GM18505 (cell line): ENCODE data around the gene ESYT2.

ENCODE experiments used
- ATAC-seq: cut with Tn5 transposase; IDR thresholded peaks from one replicate; pipeline ENCODE4 v1.9.1; 2021; ENCODE audit not compliant: unreplicated experiment
- POLR2A ChIP-seq: IDR thresholded peaks from 4 replicates; pipeline ENCODE4 v1.6.1; 2011; ENCODE audit warnings: borderline replicate concordance; ENCODE audit not compliant: insufficient read depth, insufficient read length; ENCODE audit errors: extremely low read depth

ESYT2 gene

DNA sequence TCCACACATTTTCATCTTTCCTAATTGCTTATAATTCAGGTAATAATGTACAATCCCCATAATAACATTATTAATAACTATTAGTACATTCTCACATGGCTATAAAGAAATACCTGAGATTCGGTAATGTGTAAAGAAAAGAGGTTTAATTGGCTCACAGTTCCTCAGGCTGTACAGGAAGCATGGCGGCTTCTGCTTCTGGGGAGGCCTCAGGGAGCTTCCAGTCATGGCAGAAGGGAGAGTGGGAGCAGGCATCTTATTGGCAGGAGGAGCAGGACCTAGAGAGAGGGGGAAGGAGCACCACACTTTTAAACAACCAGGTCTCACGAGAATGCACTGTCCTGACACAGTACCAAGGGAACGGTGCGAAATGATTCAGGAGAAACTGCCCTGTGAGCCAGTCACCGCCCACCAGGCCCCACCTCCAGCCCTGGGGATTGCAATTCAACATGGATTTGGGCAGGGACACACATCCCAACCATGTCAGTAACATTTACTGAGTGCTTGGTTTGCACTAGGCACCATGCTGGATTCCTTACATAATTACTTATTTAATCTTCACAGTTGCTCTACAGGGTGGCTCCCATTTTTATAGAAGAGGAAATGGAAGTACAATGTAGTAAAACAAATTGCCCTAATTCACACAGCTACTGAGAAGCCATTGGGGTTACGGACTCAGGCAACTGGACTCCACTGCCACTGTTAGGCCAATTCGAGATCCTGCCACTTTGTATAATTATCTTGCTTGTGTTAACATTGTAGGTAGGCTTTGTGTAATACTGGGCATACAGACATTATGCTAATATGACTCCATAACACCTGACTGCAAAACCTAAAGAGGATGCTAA, 8.7 kb upstream of the ESYT2 start:
- no peak for ATAC-seq
- TF ChIP-seq POLR2A, result no peak

DNA sequence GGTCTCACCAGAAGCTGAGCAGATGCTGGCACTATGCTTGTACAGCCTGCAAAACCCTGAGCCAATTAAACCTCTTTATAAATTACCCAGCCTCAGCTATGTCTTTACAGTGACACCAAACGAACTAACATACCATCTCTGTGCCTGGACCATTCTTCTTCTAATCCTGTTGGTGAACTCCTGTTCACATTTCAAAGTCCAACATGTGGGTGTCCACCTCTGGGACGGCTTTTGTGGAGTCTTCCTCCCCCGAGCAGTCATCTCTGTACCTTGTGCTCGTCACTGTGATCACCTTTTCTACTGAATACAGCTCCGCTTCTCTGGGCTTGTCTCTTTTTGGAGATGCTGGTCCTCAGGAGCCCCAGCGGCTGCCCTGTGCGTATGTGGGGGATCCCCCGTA, 7.4 kb upstream of the ESYT2 start:
- ATAC-seq, result no peak

DNA sequence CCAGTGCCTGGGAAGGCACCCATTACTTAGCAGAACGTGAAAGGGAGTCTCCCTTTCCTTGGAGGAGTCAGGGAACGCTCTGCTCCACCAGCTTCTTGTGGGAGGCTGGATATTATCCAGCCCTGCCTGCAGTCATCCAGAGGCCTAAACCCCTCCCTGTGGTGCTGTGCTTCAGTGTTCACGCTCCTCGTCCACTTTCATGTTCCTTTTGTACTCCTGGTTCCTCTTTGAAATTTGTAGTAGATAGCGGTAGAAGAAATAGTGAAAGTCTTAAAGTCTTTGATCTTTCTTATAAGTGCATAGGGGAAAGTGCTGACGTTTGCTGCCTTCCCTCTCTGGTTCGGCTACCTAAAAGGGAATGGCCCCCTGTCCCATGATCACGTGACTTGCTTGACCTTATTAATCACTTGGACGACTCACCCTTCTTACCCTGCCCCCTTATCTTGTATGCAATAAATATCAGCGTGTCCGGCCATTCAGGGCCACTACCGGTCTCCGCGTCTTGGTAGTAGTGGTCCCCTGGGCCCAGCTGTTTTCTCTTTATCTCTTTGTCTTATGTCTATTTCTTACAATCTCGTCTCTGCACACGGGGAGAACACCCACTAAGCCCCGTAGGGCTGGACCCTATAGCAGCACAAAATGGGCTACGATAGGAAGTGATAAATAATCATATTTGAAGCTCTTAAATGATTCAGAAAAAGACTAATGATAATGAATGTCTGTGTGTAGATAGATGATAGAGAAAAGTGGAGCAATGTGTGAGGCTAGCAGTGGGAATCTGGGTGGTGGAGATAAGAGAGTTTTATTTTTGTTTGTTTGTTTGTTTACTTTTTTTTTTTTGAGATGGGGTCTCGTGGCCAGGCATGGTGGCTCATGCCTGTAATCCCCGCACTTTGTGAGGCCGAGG, 5.8 kb upstream of the ESYT2 start:
- TF ChIP-seq POLR2A, result no peak
- ATAC-seq, result no peak

More for the DNA sequence above, 7.4 kb upstream of the ESYT2 start:
- TF ChIP-seq POLR2A, result no peak

DNA sequence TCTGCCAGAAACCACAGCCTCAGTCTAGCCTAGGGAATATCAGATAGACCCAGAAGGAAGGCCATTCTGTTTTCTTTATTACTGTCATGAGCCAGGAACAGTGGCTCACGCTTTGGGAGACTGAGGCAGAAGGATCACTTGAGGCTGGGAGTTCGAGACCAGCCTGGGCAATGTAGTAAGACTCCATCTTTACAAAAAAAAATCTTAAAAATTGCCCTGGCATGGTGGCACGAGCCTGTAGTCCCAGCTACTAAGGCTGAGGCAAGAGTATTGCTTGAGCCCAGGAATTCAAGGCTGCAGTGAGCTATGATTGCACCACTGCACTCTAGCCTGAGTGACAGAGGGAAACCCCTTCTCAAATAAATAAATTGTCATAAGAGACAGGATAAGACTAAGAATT, 3.7 kb upstream of the ESYT2 start:
- no peak for TF ChIP-seq POLR2A
- ATAC-seq, result no peak

DNA sequence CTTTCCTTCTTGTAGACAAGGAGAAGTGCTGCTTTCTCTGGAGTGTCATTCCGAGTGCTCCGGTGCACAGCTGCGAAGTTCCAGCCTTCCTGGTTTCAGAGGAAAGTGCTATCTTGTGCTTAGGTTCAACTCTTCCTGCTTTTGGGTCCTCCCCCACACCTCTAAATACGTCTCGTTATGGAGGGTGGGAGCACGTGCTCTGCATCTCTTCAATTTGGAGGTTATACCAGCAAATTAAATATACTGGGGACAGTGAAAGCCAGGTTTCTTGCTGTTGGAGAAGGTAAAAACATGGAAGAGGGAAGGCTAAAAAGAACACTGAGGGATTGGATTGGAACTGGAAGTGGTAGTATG, 2.4 kb upstream of the ESYT2 start:
- no peak for ATAC-seq
- no peak for TF ChIP-seq POLR2A

DNA sequence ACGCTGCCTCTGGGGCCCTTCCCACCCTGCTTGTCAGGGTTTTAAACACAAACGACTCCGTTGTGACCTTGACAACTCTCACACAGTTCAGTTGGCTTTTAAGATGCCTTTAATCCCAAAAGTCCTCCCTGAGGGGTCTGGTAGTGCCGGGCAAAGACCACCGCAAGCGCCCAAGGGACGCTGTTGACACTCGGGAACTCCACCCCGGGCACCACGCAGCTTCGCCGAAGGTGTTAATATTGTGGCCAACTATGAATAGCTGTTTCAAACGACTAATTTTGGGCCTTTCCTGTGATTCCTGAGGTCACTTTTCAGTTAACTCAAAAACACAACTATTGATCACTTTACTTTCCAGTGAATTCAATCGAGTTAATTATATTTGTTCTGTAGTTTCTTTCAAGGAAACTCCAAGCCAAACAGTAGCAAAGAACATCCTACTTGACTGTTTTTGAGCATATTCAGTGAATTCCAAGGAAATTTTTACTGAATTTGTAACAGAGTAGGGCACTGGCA, 958 bp upstream of the ESYT2 start:
- TF ChIP-seq POLR2A, result no peak
- ATAC-seq, result no peak

DNA sequence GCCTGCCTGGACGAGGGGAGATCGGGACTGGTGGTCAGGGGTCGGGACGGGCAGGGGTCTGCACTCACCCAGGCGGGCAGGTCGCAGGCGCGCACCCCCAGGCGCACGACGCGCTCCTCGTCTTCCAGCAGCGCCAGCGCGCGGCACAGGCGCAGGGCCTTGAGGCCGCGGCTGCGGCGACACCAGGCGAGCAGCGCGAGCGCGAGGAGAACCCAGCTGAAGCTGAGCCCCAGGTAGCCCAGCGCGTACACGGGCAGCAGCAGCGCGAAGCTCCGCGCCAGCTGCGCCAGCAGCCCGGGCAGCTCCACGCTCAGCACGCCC, 328 bp downstream of the ESYT2 start:
- peak; percentile 51 for ATAC-seq
- no peak for TF ChIP-seq POLR2A

DNA sequence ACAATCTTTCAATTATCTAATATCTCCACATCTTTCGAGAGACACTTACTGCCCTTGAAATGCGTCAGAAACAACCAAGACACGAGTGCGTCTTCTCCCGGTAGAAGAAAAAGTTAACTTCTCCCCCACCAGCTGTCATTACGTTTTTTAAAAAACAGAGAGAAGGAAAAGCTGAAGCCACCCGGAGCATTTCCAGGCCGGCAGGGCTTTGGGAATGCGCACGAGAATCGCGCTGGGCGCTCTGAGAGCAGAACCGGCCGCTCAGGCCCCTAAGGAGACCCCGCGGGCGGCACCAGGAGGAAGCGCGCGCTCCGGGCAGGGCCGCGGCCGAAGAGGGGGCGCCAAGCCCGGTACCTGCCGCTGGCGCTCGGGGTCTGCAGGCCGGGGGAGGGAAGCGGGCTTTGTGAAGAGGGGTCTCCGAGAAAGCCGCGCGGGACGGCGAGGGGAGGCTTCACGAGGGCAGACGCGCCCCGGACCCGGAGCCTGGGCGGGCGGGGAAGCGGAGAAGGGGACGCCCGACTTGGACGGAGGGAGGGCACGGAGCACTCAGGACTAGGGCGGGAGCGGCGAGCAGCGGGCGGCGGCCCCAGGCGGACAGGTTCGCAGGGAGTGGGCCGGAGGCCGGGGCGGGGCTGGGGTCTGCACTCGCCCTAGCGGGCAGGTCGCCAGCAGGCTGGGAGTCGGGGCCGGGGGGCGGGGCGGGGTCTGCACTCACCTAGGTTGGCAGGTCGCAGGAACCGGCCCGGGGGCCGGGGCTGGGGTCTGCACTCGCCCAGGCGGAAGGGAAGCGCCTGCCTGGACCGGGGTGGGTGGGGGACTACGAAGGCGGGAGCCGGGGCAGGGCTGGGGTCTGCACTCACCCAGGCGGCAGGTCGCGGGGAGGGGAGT, 932 bp downstream of the ESYT2 start:
- peak; percentile 4 for ATAC-seq
- TF ChIP-seq POLR2A, result no peak

DNA sequence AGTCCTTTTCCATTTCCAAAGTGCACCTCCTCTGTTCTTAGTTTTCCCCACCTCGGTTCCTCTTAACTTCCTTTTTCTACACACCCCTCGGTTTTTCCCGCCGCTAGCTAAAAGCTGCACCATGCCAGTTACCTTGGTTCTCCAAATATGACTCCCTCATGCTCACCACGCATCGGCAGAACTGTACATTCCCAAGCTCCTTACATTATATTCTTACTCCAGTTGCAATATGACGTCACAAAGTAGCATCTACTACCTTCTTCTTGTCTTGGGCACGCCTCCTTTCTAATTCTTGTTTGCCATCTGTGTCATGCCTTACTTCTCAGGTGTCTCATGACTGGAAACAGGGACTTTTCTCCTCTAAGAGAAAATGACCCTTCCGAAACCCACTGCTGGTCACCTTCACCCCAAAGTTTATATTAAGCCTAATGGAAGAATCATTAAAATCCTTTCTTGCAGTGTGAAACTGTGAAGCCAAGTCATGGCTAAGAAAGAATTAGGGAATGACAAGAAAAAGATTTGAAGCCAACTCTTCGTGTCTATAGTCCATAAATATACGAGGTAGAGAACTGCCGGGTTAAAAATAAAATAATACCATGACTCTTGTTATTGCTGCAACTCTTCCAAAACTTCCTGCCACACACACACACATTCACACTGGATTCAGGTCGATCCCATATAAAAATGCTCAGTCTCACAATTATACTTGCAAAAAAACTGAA, 1.7 kb downstream of the ESYT2 start:
- no peak for ATAC-seq
- no peak for TF ChIP-seq POLR2A

DNA sequence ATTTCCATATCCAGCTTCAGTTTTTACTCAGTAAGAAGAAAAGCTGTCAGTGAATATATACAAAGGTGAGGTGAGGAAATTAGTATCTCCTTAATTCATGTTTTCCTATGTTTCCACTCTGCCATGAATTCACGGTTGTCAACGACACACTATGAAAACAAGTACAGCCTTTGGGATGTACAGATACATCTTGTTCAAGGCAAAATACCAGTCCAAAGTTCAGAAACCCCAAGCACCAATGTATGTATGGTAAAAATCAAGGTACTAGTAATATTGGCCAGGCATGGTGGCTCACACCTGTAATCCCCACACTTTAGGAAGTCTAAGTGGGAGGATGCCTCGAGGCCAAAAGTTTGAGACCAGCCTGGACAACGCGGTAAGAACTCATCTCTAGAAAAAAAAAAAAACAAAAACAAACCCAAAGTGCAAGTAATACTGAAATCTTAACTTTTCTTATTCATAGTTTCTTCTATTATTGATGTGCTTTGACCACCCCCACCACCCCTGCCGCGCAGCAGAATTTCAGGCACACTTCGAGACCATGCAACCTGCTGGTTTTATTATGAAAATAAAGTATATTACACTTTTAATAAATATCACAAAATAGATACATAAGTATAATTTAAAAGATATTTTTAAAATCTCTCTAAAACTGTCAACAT, 3.5 kb downstream of the ESYT2 start:
- no peak for TF ChIP-seq POLR2A
- ATAC-seq, result no peak

DNA sequence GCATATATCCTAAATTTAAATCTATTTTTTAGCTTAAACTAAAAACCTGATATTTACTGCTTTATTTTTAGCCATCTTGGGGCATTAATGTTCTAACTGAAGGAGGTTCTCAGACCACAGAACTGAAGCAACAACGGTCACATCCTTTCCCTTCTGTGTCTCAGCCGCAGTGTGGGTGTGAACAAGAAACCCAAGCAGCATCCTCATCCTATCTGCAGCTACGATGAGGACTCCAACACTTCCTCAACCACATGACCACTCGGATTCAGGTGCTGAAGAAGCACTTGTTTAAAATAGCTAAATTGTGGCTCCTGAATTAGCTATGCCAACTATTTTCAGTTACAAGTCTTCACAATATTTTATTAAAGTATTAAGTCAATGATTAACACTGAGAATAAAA, 5.3 kb downstream of the ESYT2 start:
- ATAC-seq, result peak; percentile 52
- TF ChIP-seq POLR2A, result peak; percentile 29

DNA sequence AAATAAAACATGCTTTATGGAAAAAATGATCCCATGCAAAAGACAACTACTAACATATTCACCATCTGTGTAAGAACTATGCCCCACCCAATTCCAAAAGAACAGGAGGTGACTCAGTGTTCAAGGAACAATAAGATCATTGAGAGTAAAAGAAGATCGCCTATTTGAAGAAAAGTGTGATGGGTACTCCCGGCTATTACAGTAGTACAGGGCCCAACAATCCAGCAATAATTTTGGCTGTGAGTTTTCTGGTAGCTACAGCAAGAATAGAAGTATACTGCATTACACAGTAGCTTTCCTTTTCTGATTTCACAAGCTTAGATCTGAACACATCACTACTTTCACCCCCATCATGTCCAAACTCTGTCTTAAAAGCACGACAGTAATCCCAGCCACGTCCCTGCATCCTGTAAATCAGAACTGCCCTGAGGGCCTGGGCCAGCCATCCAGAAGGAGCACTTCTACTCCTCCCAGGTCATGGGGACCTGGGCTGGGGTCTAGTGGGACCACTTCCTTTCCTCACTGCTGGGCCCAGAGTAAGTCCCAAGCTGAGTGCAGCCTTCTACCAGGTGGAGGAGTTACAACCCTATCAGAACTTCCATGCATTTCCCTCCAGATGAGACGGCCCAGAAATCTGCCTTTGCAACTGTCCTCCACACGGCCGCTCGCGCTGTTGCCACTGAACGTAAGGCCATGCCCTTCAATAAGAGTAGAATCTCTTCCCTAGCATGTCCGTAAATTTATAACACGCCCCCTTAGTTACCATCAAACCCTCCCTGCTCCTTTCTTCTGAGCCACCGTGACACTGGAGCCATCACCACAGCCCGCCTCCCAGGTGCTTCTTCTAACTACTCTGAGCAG, 7.9 kb downstream of the ESYT2 start:
- TF ChIP-seq POLR2A, result no peak
- no peak for ATAC-seq

DNA sequence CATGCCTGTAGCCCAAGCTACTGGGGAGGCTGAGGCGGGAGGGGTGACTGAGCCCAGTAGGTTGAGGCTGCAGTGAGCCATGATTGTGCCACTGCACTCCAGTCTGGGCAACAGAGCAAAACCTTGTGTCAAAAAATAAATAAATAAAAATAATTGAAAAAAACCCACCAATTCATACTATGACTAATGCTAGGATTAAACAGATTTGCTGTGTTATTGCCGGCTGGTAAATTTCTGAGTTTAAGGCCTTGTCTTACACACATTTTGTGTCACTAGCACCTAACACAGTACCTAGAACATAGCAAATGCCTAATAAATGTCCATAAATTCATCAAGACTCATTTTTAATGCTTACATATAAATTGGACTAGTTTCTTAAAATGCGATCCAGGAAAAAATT, 8.7 kb downstream of the ESYT2 start:
- no peak for TF ChIP-seq POLR2A

More for the DNA sequence above, 8.7 kb downstream of the ESYT2 start:
- no peak for ATAC-seq
